ENCODE measurements around the gene MED6.

The MED6 gene

DNA sequence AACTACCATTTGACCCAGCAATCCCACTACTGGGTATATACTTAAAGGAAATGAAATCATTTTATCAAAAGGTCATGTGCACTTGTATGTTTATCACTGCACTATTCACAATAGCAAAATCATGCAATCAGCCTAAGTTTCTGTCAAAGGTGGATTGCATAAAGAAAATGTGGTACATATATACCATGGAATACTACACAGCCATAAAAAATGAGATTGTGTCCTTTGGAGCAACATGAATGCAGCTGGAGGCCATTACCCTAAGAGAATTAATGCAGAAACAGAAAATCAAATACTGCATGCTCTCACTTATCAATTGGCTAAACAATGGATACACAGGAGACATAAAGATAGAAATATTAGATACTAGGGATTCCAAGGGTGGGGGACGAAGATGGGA, 27.4 kb downstream of the MED6 start:
- TF ChIP-seq, protein P1, sequence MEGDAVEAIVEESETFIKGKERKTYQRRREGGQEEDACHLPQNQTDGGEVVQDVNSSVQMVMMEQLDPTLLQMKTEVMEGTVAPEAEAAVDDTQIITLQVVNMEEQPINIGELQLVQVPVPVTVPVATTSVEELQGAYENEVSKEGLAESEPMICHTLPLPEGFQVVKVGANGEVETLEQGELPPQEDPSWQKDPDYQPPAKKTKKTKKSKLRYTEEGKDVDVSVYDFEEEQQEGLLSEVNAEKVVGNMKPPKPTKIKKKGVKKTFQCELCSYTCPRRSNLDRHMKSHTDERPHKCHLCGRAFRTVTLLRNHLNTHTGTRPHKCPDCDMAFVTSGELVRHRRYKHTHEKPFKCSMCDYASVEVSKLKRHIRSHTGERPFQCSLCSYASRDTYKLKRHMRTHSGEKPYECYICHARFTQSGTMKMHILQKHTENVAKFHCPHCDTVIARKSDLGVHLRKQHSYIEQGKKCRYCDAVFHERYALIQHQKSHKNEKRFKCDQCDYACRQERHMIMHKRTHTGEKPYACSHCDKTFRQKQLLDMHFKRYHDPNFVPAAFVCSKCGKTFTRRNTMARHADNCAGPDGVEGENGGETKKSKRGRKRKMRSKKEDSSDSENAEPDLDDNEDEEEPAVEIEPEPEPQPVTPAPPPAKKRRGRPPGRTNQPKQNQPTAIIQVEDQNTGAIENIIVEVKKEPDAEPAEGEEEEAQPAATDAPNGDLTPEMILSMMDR (IDR thresholded peaks at IDR 0.05; ENCODE audit: control insufficient read depth, extremely low read depth, insufficient read depth): no peak
- DNase-seq (ENCODE audit: low read depth): no peak
- H3K4me3 ChIP-seq (ENCODE audit: low read depth, low read length): no peak overlapping the region

DNA sequence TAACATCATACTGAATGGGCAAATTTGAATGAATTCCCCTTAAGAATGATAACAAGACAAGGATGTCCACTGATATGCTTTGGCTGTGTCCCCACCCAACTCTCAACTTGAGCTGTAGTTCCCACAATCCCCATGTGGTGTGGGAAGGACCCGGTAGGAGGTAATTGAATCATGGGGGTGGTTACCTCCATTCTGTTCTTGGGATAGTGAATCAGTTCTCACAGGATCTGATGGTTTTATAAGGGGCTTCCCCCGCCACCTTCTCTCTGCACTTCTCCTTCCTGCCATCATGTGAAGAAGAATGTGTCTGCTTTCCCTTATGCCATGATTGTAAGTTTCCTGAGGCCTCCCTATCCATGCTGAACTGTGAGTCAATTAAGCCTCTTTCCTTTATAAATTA, 29.3 kb downstream of the MED6 start:
- no peak for DNase-seq (ENCODE audit: low read depth)
- TF ChIP-seq, protein P1 (IDR thresholded peaks at IDR 0.05; ENCODE audit: control insufficient read depth, extremely low read depth, insufficient read depth): no peak
- no peak overlapping the region for H3K4me3 ChIP-seq (ENCODE audit: low read depth, low read length)

DNA sequence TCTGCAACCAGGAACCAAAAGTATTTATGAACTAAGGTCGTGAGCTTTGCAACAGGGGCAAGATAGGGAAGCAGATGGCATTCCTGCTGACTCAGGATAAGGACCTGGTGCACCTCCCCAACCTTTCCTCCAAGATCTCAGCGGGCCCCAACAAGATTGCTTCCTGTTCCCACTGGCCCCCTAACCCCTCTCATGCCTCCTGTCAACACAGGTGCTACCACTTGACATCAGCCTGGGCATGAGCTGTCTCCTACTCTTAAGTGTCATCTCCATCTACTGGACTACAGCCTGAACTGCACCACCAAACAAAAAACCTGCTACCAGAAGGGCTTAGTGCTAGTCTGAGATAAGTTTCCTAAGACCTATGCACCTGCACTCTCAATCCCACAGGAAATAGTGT, 32.7 kb downstream of the MED6 start:
- peak; percentile 18 for DNase-seq (ENCODE audit: low read depth)
- TF ChIP-seq, protein P1 (IDR thresholded peaks at IDR 0.05; ENCODE audit: control insufficient read depth, extremely low read depth, insufficient read depth): peak; percentile 86
- H3K4me3 ChIP-seq (ENCODE audit: low read depth, low read length): no peak overlapping the region

DNA sequence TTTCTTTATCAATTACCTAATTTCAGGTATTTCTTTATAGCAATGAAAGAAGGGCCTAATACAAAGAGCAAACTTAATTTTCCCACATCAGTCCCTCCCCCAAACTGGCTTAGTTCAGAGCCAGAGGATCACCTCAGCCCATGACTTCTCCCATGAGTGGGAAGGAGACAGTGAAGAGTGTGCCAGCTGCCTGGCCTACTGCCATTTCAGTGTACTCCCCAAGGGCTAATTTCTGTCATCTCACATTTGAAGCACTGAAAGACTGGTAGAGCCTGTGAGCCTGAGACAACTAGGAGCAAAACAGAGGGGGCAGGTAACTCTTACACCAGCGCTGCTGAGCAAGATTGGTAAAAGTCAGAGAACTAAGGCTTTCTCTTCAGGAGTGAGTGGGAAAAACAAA, 36.6 kb downstream of the MED6 start:
- TF ChIP-seq, protein P1 (IDR thresholded peaks at IDR 0.05; ENCODE audit: control insufficient read depth, extremely low read depth, insufficient read depth): no peak
- DNase-seq (ENCODE audit: low read depth): no peak

DNA sequence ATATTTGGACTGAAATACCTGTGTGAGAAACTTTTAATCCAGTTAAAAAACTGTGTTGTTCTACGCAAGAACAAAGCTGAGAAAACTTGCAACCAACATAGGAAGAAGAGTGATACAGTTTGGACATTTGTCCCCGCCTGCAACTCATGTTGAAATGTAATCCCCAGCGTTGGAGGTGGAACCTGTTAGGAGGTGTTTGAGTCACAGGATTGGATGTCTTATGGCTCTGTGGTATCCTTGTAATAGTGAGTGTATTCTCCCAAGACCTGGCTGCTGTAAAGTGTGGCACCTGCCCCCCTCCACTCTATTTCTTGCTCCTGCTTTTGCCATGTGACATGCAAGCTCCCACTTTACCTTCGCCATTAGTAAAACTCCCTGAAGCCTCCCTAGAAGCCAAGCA, 37.0 kb downstream of the MED6 start:
- no peak for DNase-seq (ENCODE audit: low read depth)
- H3K4me3 ChIP-seq (ENCODE audit: low read depth, low read length): no peak overlapping the region
- TF ChIP-seq, protein P1 (IDR thresholded peaks at IDR 0.05; ENCODE audit: control insufficient read depth, extremely low read depth, insufficient read depth): no peak

More for the DNA sequence above, 36.6 kb downstream of the MED6 start:
- no peak overlapping the region for H3K4me3 ChIP-seq (ENCODE audit: low read depth, low read length)

DNA sequence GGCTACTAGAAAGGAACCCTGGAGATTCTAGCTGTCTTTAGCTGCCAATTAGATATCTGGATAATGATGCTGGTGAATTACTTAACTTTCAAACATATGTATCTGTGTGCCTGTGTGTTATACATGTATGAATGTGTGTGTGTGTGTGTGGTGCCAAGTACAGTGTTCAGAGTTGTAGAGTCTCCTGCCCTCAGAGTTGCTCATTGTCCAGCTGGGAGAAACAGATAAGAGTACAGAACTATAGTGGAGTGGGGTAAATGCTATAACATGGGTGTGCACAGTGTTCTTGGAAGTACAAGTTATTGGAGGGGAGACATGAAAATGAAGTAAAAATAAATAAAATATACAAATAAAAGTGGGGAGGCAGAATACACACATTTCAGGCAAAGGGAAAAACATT, 42.1 kb downstream of the MED6 start:
- DNase-seq (ENCODE audit: low read depth): no peak

DNA sequence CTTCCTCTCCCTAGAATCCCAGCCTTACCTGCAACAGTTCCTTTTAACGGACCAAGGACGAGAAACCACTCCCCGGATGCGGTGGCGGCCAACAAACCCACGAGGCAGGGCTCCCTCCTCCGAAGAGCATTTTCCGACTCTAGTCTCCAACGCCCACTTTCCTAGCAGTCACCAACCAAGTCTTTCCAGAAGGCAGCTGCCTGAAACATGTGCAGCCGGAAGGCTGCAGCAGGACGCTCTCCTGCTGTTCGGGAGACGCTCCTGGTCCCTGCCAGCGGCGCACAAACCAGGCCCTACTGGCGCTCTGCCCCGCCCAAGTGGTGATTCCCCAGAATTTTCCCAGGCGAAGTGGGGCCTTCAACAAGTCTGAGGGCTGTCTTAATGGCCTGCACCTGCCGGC, 44.6 kb downstream of the MED6 start:
- H3K4me3 ChIP-seq (ENCODE audit: low read depth, low read length): no peak overlapping the region
- no peak for DNase-seq (ENCODE audit: low read depth)
- TF ChIP-seq, protein P1 (IDR thresholded peaks at IDR 0.05; ENCODE audit: control insufficient read depth, extremely low read depth, insufficient read depth): no peak

More for the DNA sequence above, 42.1 kb downstream of the MED6 start:
- TF ChIP-seq, protein P1 (IDR thresholded peaks at IDR 0.05; ENCODE audit: control insufficient read depth, extremely low read depth, insufficient read depth): no peak
- no peak overlapping the region for H3K4me3 ChIP-seq (ENCODE audit: low read depth, low read length)

All from LNCaP clone FGC (cell line).